Astrocyte (in vitro differentiated cells and primary cell): ENCODE results near the gene EGFLAM.

ENCODE experiments used
- EZH2 ChIP-seq: IDR thresholded peaks from 2 replicates; pipeline ENCODE4 v1.6.1; 2012; ENCODE audit warnings: mild to moderate bottlenecking, low read length, inconsistent platforms; ENCODE audit not compliant: insufficient read depth
- TF ChIP-seq, protein P1 (sequence below): IDR thresholded peaks from 2 replicates; pipeline ENCODE4 v1.5.1; 2011; ENCODE audit warnings: low read depth, mild to moderate bottlenecking, inconsistent platforms, low read length, moderate library complexity; ENCODE audit not compliant: insufficient read depth

DNA sequence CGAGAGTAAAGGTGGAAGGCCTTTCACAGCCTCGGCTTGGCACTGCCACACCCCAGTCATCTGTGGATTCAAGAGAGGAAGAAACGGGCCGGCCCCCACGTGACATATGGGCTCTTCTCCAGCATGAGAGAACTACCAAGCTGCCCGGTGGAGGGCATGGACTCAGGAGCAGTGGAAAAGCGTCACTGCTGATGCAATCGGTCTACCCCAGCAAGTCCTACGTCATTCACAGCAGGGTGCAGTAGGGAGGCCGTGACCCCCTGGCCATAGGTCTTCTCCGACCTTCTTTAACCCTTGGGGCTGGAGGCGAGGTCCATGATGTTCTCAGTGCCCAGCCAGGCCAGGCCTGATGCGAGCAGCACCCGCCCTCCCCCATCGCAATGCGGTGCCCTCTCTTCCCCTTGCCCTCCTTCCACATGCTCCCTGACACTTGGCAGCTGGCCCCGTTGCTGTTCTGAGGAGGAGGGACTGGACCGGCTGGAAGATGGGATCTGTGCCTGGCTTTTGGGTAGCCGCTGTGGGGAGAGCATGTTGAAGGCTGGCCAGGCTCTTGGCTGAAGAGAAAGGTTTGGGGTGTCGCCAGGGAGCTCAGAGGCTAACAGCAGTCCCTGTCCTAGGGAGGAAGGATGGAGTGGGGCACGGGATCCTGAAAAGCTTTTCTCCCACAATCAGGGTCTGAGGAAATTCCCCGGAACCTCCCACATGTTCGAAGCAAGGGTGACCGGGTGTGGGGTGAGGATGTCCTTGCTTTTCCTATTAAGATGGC, 208.2 kb downstream of the EGFLAM start:
- TF ChIP-seq, protein P1, sequence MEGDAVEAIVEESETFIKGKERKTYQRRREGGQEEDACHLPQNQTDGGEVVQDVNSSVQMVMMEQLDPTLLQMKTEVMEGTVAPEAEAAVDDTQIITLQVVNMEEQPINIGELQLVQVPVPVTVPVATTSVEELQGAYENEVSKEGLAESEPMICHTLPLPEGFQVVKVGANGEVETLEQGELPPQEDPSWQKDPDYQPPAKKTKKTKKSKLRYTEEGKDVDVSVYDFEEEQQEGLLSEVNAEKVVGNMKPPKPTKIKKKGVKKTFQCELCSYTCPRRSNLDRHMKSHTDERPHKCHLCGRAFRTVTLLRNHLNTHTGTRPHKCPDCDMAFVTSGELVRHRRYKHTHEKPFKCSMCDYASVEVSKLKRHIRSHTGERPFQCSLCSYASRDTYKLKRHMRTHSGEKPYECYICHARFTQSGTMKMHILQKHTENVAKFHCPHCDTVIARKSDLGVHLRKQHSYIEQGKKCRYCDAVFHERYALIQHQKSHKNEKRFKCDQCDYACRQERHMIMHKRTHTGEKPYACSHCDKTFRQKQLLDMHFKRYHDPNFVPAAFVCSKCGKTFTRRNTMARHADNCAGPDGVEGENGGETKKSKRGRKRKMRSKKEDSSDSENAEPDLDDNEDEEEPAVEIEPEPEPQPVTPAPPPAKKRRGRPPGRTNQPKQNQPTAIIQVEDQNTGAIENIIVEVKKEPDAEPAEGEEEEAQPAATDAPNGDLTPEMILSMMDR: no peak
- TF ChIP-seq EZH2: no peak
